ENCODE data around the gene HNRNPA1. TPM values are rescaled to one million over a fixed set of nuclear protein-coding genes. Genes with fewer than 3 reads are reported as not detected.

The HNRNPA1 gene
- total and polyA plus RNA-seq, 2 donors (not counting 1 experiment from before 2014, with no cell fraction given): 631 to 1,040 TPM

GRCh38 chr12:54294953-54295566 is 14.5 kb downstream of the HNRNPA1 start:
- Histone ChIP-seq H3K9ac (ENCODE audit: low read length) (no peak overlapping the region), H3K4me1 (ENCODE audit: control insufficient read depth in 2 of 2, insufficient read depth in 2 of 2, low read length in 2 of 2) (peaks cover 13% of the 10 kb centered on the region in 2 donors), H3K4me2 (replicated peaks; ENCODE audit: low read depth, low read length, poor library complexity, severe bottlenecking) (no peak overlapping the region), H3K79me2 (ENCODE audit: control insufficient read depth, insufficient read depth, low read length) (no peaks in the 10 kb centered on the region), H3K4me3 (ENCODE audit: control extremely low read depth in 1 of 5, extremely low read depth in 1 of 5, insufficient read depth in 1 of 5, low read depth in 2 of 5, low read length in 4 of 5) (no peak overlapping the region), H3K27ac (ENCODE audit: low read length in 2 of 2) (no peak overlapping the region), H3K27me3 (replicated peaks in 1 of 4; ENCODE audit: control extremely low read depth in 1 of 4, control insufficient read depth in 3 of 4, insufficient read depth in 4 of 4, low read length in 3 of 4) (peaks cover 0 to 23% (median 13%) of the 10 kb centered on the region in 4 experiments), H3K36me3 (replicated peaks in 1 of 2; ENCODE audit: control extremely low read depth in 1 of 2, control insufficient read depth in 1 of 2, extremely low read depth in 1 of 2, insufficient read depth in 2 of 2, low read length in 1 of 2) (no peaks in the 10 kb centered on the region), H3K9me3 (ENCODE audit: control extremely low read depth in 1 of 3, control insufficient read depth in 2 of 3, insufficient read depth in 1 of 3, low read length in 2 of 3) (no peaks in the 10 kb centered on the region), H4K20me1 (ENCODE audit: control insufficient read depth, insufficient read depth, low read length, poor library complexity, severe bottlenecking) (no peaks in the 10 kb centered on the region), H2AFZ (ENCODE audit: insufficient read depth, low read depth, low read length, poor library complexity, severe bottlenecking) (no peak overlapping the region)
- DNase-seq (no peak), ATAC-seq (ENCODE audit: low read depth) (no peak)
- Mint-ChIP-seq H3K4me3 (no peak overlapping the region), H3K27me3 (peaks cover 22% of the 10 kb centered on the region), H3K4me1 (peaks cover 12% of the 10 kb centered on the region), H3K9me3 (ENCODE audit: insufficient read depth) (no peaks in the 10 kb centered on the region), H3K27ac (no peak overlapping the region)
- CTCF ChIA-PET: interaction anchor here (0.8 to 6.4 kb wide), 20 partner anchors 9 to 144 kb away, joined by 3 to 61 read pairs (median 6); partner anchors contain the start of genes CBX5, COPZ1 and HNRNPA1
- WGBS (ENCODE audit: insufficient coverage): 78% methylated on average over 8 of the region's 9 CpGs
- intact Hi-C loops (cut with micrococcal nuclease): loop anchor here (1.0 to 2.0 kb wide), 3 partner anchors 29 to 73 kb away; no protein-coding TSS in a partner anchor
- no peak for TF ChIP-seq EZH2 (IDR thresholded peaks at IDR 0.05; ENCODE audit: borderline replicate concordance, insufficient read depth, low read depth, low read length, poor library complexity, severe bottlenecking)
- POLR2A ChIA-PET: no interaction called here

GRCh38 chr12:54296393-54297099 is 16.0 kb downstream of the HNRNPA1 start:
- intact Hi-C loops (cut with micrococcal nuclease): no loop called here
- ChIA-PET POLR2A (no interaction called here), CTCF (interaction anchor here (0.6 to 6.4 kb wide), 15 partner anchors 9 to 1091 kb away, joined by 3 to 61 read pairs (median 3); partner anchors contain the start of genes COPZ1 and HNRNPA1)
- Histone ChIP-seq H3K4me3 (ENCODE audit: control extremely low read depth in 1 of 5, extremely low read depth in 1 of 5, insufficient read depth in 1 of 5, low read depth in 2 of 5, low read length in 4 of 5) (peak overlapping the region in 1 of 5 experiments; percentile 38), H3K9ac (ENCODE audit: low read length) (no peak overlapping the region), H3K36me3 (replicated peaks in 1 of 2; ENCODE audit: control extremely low read depth in 1 of 2, control insufficient read depth in 1 of 2, extremely low read depth in 1 of 2, insufficient read depth in 2 of 2, low read length in 1 of 2) (no peaks in the 10 kb centered on the region), H3K4me2 (replicated peaks; ENCODE audit: low read depth, low read length, poor library complexity, severe bottlenecking) (no peak overlapping the region), H3K27ac (ENCODE audit: low read length in 2 of 2) (no peak overlapping the region), H3K4me1 (ENCODE audit: control insufficient read depth in 2 of 2, insufficient read depth in 2 of 2, low read length in 2 of 2) (peaks cover 24 to 26% of the 10 kb centered on the region in 2 donors), H3K27me3 (replicated peaks in 1 of 4; ENCODE audit: control extremely low read depth in 1 of 4, control insufficient read depth in 3 of 4, insufficient read depth in 4 of 4, low read length in 3 of 4) (peaks cover 0 to 38% (median 24%) of the 10 kb centered on the region in 4 experiments), H3K9me3 (ENCODE audit: control extremely low read depth in 1 of 3, control insufficient read depth in 2 of 3, insufficient read depth in 1 of 3, low read length in 2 of 3) (peaks cover 0 to 5% (median 0%) of the 10 kb centered on the region in 3 donors), H4K20me1 (ENCODE audit: control insufficient read depth, insufficient read depth, low read length, poor library complexity, severe bottlenecking) (no peaks in the 10 kb centered on the region), H2AFZ (ENCODE audit: insufficient read depth, low read depth, low read length, poor library complexity, severe bottlenecking) (no peak overlapping the region), H3K79me2 (ENCODE audit: control insufficient read depth, insufficient read depth, low read length) (no peaks in the 10 kb centered on the region)
- Mint-ChIP-seq H3K27me3 (peaks cover 33% of the 10 kb centered on the region), H3K4me3 (no peak overlapping the region), H3K27ac (no peak overlapping the region), H3K9me3 (ENCODE audit: insufficient read depth) (no peaks in the 10 kb centered on the region), H3K4me1 (peaks cover 22% of the 10 kb centered on the region)
- no peak for ATAC-seq (ENCODE audit: low read depth)
- no peak for DNase-seq
- 60% methylated on average over 3 of the region's 5 CpGs for WGBS (ENCODE audit: insufficient coverage)
- no peak for TF ChIP-seq CTCF (IDR thresholded peaks at IDR 0.05)
- TF ChIP-seq EZH2 (IDR thresholded peaks at IDR 0.05; ENCODE audit: borderline replicate concordance, insufficient read depth, low read depth, low read length, poor library complexity, severe bottlenecking): no peak
